HG03469 (cell line): ENCODE data around the gene PMM1.
"Not testable (repeated sequence)": the region's sequence is repeated elsewhere in the genome, so short reads cannot be mapped to it uniquely, and the experiment has no call there.

Source experiments
- ATAC-seq: cut with Tn5 transposase; IDR thresholded peaks from one replicate; pipeline ENCODE4 v1.9.1; 2021; ENCODE audit warnings: mild to moderate bottlenecking, moderate library complexity, moderate number of reproducible peaks; ENCODE audit not compliant: unreplicated experiment

PMM1 gene

DNA sequence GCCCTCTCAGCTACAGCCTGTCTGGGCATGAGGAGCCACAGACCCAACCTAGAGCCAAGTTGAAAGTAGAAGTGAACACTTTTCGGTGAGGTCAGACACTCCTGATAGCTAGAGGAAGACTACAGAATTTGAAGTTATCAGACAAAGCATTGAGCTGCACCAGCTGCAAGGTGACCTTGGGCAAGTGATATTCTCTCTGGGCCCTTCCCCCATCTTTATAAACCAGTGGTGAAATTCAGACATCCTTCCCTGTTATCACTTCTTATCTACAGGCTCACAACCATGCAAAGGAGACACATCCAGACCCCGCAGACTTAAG, 8.0 kb upstream of the PMM1 start:
- no peak for ATAC-seq

DNA sequence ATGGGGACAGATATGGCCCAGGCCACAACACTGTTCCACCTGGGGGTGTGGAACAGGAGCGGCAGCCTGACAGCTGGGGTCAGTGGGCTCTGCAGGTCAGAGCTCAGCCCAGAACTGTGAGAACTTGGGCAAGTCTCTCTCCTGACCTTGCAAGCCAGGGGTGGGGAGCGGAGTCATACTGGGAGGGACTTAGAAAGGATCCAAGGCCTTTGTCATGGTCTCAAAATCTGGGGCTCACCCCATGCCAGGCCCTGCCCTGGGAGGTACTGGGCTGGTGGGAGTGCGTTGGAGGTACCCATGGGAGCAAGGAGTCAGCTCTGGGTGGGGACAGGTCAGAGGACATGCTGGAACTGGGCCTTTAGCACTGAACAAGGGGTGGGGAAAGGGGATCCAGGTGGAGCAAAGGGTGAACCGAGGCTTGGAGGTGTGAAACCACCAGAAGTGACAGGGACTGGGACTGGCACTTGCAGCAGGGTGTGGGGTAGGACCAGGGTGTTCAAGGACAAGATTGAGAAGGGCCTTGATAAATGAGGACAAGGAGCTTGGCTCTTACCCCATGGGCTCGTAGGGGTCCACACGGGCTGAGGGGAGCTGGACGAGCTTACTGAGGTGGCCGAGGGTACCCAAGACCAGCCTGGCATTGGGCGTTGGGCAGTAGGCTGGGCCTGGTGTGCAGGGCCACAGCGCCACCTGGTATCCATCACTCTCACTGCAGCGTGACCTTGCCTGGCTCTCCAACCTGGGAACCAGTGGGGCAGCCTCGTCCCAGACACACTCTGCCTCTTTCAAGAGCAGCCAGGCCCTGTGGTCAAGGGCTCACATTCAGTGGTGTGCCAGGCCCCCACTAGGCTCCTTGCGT, 7.4 kb upstream of the PMM1 start:
- ATAC-seq: no peak

DNA sequence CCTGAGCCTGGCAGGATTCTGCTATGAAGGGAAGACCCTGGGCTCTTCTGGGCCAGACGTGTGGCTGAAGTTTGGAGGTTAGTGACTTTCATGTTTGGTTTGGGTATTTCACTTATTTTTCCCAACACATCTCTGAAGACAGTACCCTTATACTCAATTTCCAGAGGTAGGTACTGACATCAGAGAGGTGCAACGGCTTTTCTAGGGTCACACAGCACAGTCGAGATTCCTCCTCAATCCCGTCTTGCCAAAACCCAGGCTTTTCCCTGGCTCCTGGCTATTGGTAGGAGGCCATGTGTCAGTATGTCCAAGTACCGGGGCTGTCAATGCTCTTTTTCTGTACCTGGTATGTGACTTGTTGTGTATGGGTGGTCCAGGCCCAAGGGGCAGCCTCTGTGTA, 6.1 kb upstream of the PMM1 start:
- no peak for ATAC-seq

DNA sequence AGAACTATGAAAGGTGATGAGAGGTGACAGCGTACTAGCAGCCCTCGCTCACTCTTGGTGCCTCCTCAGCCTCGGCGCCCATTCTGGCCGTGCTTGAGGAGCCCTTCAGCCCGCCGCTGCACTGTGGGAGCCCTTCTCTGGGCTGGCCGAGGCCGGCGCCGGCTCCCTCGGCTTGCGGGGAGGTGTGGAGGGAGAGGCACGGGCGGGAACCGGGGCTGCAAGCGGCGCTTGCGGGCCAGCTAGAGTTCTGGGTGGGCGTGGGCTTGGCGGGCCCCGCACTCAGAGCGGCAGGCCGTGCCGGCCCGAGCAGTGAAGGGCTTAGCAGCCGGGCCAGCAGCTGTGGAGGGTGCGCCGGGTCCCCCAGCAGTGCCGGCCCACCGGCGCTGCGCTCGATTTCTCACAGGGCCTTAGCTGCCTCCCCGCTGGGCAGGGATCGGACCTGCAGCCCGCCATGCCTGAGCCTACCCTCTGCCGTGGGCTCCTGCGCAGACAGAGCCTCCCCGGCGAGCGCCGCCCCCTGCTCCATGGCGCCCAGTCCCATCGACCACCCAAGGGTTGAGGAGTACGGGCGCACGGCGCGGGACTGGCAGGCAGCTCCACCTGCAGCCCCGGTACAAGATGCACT, 3.8 kb upstream of the PMM1 start:
- not testable (repeated sequence) for ATAC-seq

- no peak for ATAC-seq
Observed at GRCh38 chr22:41587347-41587723, 2.3 kb downstream of the PMM1 start.

- ATAC-seq: no peak
Observed at GRCh38 chr22:41585898-41586297, 3.7 kb downstream of the PMM1 start.

DNA sequence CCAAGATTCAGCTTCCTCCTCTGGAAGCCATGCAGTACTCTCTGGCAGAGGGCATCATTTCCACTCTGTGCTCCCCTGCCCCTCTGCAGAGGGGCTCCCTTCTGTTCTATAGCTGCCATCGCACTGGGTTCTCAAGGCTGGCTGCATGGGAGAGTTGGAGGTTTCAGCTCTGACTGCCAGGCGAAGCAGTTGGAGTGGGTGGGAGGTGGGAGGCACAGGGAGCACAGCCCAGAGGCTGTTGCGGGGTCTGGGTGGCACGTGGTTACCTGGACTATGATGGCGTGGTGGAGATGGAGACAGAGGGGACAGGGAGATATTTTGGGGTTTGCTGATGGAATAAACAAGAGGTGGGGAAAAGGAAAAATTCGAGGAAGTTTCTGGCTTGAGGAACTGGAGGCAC, 4.8 kb downstream of the PMM1 start:
- no peak for ATAC-seq

DNA sequence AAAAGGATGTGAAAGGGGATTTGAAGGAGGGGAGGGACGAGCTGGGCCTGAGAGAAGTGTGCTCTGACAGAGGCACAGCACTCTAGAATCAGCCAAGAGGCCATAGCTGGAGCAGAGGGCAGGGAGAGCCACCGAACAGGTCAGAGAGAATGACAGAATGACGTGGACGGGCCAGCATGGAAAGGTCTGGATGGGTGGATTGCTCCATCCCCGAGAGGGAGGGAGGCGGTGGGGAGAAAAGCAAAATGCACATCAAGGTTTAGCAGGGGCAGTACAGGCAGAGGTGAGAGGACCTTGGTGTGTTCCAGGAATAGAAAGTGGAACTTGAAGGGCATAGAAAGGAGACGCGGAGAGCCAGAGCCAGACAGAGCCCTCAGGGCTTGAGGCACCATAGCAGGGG, 6.9 kb downstream of the PMM1 start:
- no peak for ATAC-seq

DNA sequence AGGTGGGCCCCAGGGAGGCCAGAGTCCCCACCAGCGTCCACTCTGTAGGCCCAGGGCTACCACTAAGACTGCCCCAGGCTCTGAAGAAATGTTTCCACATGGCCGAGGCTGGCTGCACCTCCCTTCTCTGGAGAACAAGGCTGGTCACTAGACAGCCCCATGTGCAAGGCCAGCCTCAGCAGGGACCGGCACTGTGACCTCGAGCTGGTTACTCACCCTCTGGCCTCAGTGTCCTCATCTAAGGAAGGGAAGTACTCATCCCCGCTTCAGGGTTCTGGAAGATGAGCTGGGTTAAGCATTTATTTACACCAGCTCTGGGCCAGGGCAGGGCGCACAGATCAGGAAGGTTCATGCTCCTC, 9.7 kb downstream of the PMM1 start:
- ATAC-seq: no peak

GRCh38 chr22:41579297-41579996, 10.2 kb downstream of the PMM1 start:
- no peak for ATAC-seq

DNA sequence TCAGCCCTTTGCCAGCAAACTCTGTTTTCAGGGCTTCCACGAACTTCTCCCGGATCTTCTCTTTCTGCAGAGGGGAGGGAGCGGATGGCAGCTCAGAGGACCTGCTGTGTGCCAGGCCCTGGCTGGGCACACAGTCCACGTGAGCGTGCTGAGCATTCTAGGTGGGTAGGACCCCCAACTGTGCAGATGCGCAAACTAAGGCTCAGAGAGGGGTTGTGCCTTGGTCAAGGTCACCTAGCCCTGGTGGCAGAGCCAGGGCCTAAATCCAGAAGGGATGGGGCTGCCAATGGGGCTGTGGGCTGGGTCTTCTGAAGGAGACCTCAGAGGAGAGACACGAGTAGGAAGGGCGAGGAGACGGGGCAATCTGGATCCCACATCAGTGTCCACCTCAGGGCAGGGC, 10.8 kb downstream of the PMM1 start:
- ATAC-seq: no peak

DNA sequence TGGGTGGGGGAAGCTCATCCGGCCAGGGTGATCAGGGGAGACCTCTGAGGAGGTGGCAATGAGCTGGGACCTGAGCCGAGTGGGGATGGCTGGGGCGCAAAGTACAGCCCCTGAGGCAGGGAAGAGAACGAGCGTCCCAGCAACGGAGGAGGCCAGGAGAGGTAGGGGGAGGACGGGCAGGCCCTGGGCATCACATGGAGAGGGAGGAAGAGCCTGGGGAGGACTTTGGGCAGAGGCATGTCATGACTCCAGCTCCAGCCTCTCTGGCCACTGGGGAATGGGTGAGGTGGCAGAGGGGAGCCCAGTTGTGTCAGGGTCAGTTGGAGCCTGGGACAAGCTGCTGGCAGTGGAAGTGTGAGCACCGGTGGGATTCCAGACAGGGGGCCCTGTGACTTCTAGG, 11.5 kb downstream of the PMM1 start:
- ATAC-seq: no peak

DNA sequence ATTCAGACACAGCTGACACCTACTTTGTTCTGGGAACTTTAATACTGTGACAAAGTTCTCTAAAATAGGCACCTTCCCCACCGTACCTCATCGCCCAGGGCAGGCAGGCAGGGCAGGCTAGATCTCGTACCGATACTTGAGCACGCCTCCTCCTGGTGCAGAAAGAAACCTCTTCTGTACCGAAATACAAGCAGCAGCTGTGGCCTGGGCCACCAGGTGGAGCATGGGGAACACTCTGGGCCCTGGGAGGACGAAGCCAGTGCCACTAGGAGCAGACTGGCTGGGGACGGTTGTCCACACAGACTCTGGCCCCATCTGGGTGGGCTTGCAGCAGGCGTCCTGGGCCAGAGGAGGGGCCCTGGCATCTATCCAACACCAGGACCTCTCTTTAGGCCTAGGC, 12.8 kb downstream of the PMM1 start:
- ATAC-seq: no peak

- no peak for ATAC-seq
Observed at GRCh38 chr22:41575533-41575932, 14.1 kb downstream of the PMM1 start.

DNA sequence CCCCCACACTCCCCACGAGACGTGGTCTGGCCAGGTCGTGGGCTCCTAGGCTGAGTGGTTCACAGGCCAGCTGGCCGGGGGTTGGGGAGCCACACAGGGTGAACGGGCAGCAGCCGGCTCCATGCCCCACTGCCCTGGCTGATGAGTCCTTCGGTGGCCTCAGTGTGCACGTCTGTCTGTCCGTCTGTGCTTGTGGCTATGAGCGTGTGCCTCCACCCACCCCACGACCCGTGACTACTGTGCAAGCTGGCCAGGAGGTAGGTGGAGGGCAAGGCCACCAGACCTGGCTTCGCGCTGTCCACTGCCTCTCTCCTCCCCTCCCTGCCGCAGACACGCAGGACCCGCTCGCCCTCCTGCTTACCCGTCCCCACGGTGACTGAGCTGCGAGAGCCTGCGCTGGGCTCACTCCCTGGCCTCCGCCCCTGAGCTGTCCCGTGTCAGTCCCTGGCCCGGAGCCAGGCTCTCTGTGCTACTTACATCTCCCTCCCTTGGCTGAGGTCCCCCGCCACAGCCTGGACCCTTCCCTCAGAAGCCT, 14.7 kb downstream of the PMM1 start:
- ATAC-seq: no peak

- ATAC-seq: no peak
Observed at GRCh38 chr22:41573677-41574076, 16.0 kb downstream of the PMM1 start.

DNA sequence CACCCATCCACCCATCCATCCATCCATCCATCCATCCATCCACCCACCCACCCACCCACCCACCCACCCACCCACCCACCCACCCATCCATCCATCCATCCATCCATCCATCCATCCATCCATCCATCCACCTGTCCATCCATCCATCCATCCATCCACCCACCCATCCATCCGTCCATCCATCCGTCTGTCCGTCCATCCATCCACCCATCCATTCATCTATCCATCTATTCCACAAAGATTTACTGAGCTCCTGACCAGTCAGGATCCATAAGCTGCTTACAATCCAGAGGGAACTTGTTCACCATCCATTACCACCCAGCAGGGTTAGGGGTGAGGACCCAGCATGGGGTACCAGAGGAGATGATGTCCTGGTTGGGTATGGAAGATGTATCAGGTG, 17.3 kb downstream of the PMM1 start:
- ATAC-seq: not testable (repeated sequence)

- no peak for ATAC-seq
Observed at GRCh38 chr22:41571786-41572185, 17.9 kb downstream of the PMM1 start.

DNA sequence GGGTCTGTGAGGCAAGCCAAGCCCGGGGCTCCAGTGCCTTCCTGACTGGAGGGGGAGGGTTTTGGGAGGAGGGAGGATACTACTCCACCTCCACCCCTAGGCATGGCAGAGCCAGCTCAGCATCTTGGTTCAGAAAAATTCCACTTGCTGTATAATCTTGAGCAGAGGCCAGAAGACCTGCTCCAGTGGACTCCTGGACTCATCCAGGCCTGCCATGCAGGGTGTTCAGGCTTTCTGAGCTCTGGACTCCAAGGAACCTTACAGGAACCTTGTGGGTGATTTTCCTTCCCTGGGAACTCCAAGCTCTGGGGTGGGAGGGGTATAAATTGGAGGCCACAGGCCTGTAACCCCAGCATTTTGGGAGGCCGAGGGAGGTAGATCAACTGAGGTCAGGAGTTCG, 19.4 kb downstream of the PMM1 start:
- no peak for ATAC-seq

GRCh38 chr22:41568811-41569210, 20.8 kb downstream of the PMM1 start:
- no peak for ATAC-seq

DNA sequence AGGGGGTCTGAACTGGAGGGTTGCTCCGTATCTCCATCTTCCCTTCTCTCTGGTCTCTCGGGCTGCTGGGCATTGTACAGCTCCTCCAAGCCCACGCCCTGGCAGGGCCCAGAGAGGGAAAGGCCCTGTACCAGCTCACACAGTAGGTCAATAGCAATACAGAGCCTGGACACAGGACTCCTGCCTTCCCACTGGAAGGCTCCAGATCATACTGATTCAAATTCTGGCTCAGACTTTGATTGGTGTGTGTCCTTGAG, 22.2 kb downstream of the PMM1 start:
- ATAC-seq: no peak

DNA sequence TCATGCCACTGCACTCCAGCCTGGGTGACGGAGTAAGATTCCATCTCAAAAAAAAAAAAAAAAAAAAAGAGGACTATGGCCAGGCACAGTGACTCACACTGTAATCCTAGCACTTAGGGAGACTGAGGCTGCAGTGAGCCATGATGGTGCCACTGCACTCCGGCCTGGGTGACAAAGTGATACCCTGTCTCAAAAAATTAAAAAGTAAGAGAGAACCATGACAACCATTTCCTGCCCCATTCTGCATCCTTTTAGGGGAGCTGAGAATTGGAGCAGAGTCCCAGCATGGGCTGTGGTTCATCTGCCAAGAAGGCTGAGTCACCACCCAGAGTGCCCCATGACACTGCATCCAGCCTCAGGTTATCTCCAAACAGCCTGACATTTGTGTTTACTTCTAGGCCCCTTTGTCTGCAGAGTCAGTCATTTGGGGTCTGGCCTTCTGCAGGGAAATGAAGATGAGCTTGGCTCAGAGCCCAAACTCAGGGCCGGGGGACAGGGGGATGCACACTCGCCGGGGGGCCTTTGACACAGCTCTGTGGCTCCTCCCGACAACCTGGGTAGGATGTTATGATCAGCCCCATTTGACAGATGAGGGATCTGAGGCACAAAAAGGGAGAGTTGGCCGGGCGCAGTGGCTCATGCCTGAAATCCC, 24.1 kb downstream of the PMM1 start:
- ATAC-seq: no peak
